ENCODE results near the gene UBE2L3.

- no peak for TF ChIP-seq CTCF (IDR thresholded peaks at IDR 0.05)
- TF ChIP-seq POLR2A (IDR thresholded peaks at IDR 0.05) = no peak
Measured at GRCh38 chr22:21571679-21572078, 4.2 kb downstream of the UBE2L3 start.
